Thoracic aorta endothelial cell (primary cell): ENCODE measurements around the gene THSD4. TPM values are rescaled to one million over a fixed set of nuclear protein-coding genes. Genes with fewer than 3 reads are reported as not detected.

ENCODE experiments used
- total RNA-seq: library from RNA; depleted of rRNA; stranded (reverse); fragments of >200 nt; gene quantifications from 2 replicates; pipeline ENCODE4 v1.2.3, GENCODE V29; 2012

THSD4 gene
- 19.3 and 26.1 TPM in 2 replicates for total RNA-seq

DNA sequence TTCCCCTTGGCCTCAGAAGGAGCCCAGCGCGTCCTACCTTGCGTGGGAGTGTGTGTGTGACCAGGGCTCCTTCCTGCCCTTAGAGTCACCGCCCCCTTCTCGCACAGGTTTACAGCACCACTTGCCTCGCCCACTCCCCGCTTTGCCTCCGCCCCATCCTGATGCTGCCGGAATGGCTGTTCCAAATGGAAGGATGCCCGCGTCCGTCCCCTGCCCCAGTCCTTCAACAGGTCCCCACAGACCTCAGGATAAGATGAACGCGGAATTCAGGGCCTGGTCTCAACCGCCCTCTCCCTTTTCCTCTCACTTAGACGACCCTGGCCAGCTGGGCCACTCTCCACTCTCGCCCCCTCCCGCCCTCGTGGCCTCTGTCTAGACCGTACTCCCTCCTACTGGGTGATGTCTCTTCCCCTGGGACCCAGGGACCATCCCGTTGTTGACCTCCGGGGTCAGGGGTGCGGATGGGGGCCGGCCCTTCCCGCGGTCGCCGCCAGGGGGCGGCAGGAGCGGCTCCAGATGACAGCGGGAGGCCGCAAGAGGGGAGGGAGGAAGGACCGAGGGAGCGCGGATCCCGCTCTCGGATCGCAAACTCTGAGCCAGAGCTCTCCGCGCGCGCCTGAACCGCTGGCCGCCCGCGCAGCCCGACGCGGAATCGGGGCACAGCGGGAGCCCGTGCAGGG is at the start of gene THSD4:
Gene THSD4, plus strand, starts transcription at position 585 of the 680 bp plus-strand sequence.

DNA sequence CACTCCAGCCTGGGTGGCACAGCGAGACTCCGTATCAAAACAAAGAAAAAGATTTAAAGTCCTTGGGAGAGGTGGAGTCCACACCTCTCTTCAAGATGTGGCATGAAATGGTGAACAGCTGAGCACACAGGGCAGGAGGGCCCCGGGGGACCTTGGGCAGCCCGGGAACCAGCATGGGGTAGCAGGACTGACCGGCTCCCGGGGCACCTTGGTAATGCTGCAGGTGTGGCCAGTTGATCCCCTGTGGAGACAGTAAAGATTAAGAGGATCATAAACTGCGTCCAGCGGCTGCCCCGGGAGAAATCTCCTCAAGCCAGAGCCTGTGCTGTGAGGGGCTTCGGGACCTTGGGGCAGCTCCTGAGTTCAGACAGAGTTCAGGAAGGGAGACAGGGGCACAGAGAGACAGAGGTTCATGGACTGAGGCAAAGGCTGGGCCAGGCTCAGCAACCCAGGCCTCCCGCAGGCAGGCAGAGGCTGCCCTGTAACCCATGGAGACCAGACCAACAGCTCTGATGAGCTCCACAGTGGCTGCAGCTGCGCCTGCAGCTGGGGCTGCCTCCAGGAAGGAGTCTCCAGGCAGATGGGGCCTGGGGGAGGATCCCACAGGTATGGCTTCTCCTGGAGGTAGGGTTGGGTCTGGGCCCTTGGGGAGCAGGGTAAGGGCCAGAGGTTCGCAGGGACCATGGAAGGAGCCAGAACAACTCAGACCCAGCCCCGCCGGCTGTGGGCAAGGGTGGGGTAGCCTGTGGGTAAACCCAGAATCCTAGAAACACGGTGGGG is 695.2 kb downstream of the THSD4 start, which contains the start of gene NR2E3:
Gene NR2E3, plus strand, starts transcription at position 299 of the 780 bp plus-strand sequence. Its CDS starts 190 bp downstream, at position 489.

Other genes with a start within 250 kb of the THSD4 start
- 3.2 and 3.9 TPM in 2 replicates for gene THAP10, start 223.0 kb upstream of the THSD4 start, total RNA-seq
- gene LRRC49, start 222.6 kb upstream of the THSD4 start, total RNA-seq = 9.7 and 10.0 TPM in 2 replicates